ENCODE measurements around the gene RTN4RL1. TPM values are rescaled to one million over a fixed set of nuclear protein-coding genes. Genes with fewer than 3 reads are reported as not detected.

The RTN4RL1 gene
- total and polyA plus RNA-seq, 9 of the 15 experiments (the other 6 are each of a cell fraction or from before 2014, with no cell fraction given): 0.04 to 0.06 (median 0.04) TPM; not detected in 5

DNA sequence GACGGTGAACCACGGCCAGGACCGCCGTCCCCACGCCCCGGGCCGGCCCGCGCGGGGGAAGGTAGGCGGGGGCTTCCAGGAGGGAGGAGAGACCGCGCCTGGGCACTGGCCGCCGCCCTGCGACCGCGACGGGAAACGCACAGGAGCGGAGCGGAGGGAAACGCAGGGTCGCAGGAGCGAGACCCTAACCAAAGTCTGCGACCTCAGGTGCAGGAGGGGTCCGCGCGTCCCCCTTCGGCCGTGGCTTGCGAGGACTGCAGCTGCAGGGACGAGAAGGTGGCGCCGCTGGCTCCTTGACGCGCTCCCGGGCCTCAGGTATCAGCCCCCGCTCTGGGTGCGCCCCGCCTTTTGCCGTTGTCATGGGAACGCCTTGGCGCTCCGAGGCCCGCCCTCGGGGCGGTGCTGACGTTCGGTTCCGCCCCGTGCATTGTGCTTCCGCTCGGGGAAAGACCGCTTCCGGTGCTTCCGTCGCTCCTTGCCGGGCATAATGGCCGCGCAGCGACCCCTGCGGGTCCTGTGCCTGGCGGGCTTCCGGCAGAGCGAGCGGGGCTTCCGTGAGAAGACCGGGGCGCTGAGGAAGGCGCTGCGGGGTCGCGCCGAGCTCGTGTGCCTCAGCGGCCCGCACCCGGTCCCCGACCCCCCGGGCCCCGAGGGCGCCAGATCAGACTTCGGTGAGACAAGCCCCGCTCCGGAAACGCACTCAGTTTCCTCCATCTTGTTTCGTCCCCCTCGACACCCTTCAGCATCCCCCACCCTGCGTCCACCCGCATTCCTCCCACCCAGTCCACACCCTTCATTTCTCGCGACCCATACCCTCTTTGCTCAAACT is 16.6 kb upstream of the RTN4RL1 start, which contains the start of gene OVCA2 (continued):
- TF ChIP-seq ZNF431 (CRISPR knock-in tag; IDR thresholded peaks at IDR 0.05): no peak
- no peak for TF ChIP-seq RFX5 (IDR thresholded peaks at IDR 0.05; ENCODE audit: low read depth, low read length)
- TF ChIP-seq, protein P1, sequence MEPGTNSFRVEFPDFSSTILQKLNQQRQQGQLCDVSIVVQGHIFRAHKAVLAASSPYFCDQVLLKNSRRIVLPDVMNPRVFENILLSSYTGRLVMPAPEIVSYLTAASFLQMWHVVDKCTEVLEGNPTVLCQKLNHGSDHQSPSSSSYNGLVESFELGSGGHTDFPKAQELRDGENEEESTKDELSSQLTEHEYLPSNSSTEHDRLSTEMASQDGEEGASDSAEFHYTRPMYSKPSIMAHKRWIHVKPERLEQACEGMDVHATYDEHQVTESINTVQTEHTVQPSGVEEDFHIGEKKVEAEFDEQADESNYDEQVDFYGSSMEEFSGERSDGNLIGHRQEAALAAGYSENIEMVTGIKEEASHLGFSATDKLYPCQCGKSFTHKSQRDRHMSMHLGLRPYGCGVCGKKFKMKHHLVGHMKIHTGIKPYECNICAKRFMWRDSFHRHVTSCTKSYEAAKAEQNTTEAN (CRISPR knock-in tag; IDR thresholded peaks at IDR 0.05): no peak
- 0 out of 2 replicates have a peak, but pooled peaks have one; percentile 8 for TF ChIP-seq JUND (IDR thresholded peaks at IDR 0.05; ENCODE audit: borderline replicate concordance, low read depth, low read length)
- TF ChIP-seq JUND (tag; IDR thresholded peaks at IDR 0.05; ENCODE audit: borderline replicate concordance, low read depth, low read length): no peak; the same call in 2 of the 3 replicates
- TF ChIP-seq, protein P2, sequence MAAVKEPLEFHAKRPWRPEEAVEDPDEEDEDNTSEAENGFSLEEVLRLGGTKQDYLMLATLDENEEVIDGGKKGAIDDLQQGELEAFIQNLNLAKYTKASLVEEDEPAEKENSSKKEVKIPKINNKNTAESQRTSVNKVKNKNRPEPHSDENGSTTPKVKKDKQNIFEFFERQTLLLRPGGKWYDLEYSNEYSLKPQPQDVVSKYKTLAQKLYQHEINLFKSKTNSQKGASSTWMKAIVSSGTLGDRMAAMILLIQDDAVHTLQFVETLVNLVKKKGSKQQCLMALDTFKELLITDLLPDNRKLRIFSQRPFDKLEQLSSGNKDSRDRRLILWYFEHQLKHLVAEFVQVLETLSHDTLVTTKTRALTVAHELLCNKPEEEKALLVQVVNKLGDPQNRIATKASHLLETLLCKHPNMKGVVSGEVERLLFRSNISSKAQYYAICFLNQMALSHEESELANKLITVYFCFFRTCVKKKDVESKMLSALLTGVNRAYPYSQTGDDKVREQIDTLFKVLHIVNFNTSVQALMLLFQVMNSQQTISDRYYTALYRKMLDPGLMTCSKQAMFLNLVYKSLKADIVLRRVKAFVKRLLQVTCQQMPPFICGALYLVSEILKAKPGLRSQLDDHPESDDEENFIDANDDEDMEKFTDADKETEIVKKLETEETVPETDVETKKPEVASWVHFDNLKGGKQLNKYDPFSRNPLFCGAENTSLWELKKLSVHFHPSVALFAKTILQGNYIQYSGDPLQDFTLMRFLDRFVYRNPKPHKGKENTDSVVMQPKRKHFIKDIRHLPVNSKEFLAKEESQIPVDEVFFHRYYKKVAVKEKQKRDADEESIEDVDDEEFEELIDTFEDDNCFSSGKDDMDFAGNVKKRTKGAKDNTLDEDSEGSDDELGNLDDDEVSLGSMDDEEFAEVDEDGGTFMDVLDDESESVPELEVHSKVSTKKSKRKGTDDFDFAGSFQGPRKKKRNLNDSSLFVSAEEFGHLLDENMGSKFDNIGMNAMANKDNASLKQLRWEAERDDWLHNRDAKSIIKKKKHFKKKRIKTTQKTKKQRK (IDR thresholded peaks at IDR 0.05; ENCODE audit: borderline replicate concordance, low read depth, low read length): no peak
- TF ChIP-seq RUNX1 (IDR thresholded peaks at IDR 0.05; ENCODE audit: low read depth): no peak
- TF ChIP-seq, protein P3, sequence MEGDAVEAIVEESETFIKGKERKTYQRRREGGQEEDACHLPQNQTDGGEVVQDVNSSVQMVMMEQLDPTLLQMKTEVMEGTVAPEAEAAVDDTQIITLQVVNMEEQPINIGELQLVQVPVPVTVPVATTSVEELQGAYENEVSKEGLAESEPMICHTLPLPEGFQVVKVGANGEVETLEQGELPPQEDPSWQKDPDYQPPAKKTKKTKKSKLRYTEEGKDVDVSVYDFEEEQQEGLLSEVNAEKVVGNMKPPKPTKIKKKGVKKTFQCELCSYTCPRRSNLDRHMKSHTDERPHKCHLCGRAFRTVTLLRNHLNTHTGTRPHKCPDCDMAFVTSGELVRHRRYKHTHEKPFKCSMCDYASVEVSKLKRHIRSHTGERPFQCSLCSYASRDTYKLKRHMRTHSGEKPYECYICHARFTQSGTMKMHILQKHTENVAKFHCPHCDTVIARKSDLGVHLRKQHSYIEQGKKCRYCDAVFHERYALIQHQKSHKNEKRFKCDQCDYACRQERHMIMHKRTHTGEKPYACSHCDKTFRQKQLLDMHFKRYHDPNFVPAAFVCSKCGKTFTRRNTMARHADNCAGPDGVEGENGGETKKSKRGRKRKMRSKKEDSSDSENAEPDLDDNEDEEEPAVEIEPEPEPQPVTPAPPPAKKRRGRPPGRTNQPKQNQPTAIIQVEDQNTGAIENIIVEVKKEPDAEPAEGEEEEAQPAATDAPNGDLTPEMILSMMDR (IDR thresholded peaks at IDR 0.05 in 2 of 3, conservative IDR thresholded peaks at IDR 0.05 in 1 of 3; ENCODE audit: insufficient read depth in 2 of 3, low read depth in 1 of 3, low read length in 3 of 3): peak; percentile 53 to 61 (median 55)
- no peak for TF ChIP-seq MECOM (CRISPR knock-in tag; IDR thresholded peaks at IDR 0.05)
- no peak for TF ChIP-seq ZFP1 (CRISPR knock-in tag; IDR thresholded peaks at IDR 0.05)
- TF ChIP-seq NFE2L1 (tag; IDR thresholded peaks at IDR 0.05; ENCODE audit: borderline replicate concordance, low read depth): no peak
- TF ChIP-seq, protein P4, sequence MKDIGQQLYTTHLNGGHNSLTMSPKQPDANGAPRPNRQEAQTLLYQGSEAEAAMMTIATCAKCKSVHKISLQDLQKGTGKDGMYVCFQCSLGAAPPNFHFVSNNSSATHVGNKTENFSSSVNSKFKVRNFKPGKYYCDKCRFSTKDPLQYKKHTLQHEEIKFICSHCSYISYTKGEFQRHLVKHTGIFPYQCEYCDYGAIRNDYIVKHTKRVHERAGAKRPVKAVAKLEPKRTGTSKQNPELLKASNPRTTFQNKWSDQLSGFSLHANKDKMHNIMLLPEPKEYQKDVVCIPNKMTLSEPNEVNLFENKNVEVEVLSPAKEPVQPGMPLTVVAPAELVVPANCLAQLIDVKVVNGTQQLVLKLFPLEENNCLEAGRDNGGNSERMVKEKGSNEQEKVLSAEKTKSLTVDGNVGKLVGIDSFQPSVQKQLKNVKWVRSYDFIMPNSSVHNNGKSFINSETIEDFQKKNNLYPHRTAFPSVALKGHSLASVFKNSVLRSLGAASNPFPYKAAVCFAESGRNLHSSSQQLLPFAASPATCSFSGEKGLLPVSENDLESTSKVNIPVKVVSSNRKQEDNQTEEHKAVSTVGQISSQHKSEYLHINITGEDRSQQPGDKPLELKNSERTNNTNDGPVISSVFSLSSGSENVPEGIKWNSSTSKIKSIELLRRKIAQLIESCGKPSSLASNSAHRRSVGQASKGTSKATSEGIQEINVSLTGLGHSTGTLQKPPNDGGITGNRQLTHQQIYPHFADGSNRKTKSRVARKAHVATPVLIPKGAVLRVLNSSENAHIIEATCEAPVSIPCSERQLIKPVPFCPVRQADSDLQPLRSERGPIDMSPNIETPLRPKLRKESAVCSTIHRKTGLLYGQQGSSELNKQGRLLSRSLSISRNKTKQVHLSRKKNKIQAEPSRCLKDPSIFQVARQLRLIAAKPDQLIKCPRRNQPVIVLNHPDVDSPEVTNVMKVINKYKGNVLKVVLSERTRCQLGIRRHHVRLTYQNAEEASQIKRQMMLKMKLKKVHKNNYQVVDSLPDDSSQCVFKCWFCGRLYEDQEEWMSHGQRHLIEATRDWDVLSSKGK (CRISPR knock-in tag; IDR thresholded peaks at IDR 0.05): no peak
- peak; percentile 63 for TF ChIP-seq EGR1 (conservative IDR thresholded peaks at IDR 0.05)
- TF ChIP-seq U2AF1 (optimal IDR thresholded peaks at IDR 0.05; ENCODE audit: low read depth, low read length): peak; percentile 80
- no peak for TF ChIP-seq EHMT2 (IDR thresholded peaks at IDR 0.05)
- TF ChIP-seq PTRF (tag; IDR thresholded peaks at IDR 0.05): no peak
- no peak for TF ChIP-seq ZNF175 (CRISPR knock-in tag; IDR thresholded peaks at IDR 0.05; ENCODE audit: low read depth)
